GM19455 (cell line): ENCODE data around the gene BTN1A1.

ENCODE experiments used
- ATAC-seq: cut with Tn5 transposase; IDR thresholded peaks from one replicate; pipeline ENCODE4 v1.9.1; 2021; ENCODE audit not compliant: unreplicated experiment

BTN1A1 gene

GRCh38 chr6:26475823-26476729 is 24.0 kb upstream of the BTN1A1 start:
- ATAC-seq, result no peak

GRCh38 chr6:26476896-26477295 is 23.2 kb upstream of the BTN1A1 start:
- no peak for ATAC-seq

- no peak for ATAC-seq
These were observed 22.7 kb upstream of the BTN1A1 start for GRCh38 chr6:26477426-26477825.

GRCh38 chr6:26478100-26478984 is 21.8 kb upstream of the BTN1A1 start:
- no peak for ATAC-seq

GRCh38 chr6:26478985-26479278 is 21.2 kb upstream of the BTN1A1 start:
- no peak for ATAC-seq

GRCh38 chr6:26482338-26482737 is 17.8 kb upstream of the BTN1A1 start:
- ATAC-seq, result no peak

- ATAC-seq, result no peak
These were observed 16.4 kb upstream of the BTN1A1 start for GRCh38 chr6:26483727-26484126.

- ATAC-seq, result no peak
These were observed 15.9 kb upstream of the BTN1A1 start for GRCh38 chr6:26484161-26484560.

GRCh38 chr6:26485112-26485780 is 14.9 kb upstream of the BTN1A1 start:
- ATAC-seq, result no peak

- ATAC-seq, result no peak
These were observed 13.7 kb upstream of the BTN1A1 start for GRCh38 chr6:26486358-26486757.

- no peak for ATAC-seq
These were observed 12.6 kb upstream of the BTN1A1 start for GRCh38 chr6:26487466-26487865.

- no peak for ATAC-seq
These were observed 9.8 kb upstream of the BTN1A1 start for GRCh38 chr6:26489996-26490964.

GRCh38 chr6:26491604-26492003 is 8.5 kb upstream of the BTN1A1 start:
- no peak for ATAC-seq

- no peak for ATAC-seq
These were observed 6.8 kb upstream of the BTN1A1 start for GRCh38 chr6:26493258-26493657.

- no peak for ATAC-seq
These were observed 6.0 kb upstream of the BTN1A1 start for GRCh38 chr6:26494117-26494516.

- no peak for ATAC-seq
These were observed 4.8 kb upstream of the BTN1A1 start for GRCh38 chr6:26495281-26495680.

GRCh38 chr6:26497610-26498009 is 2.5 kb upstream of the BTN1A1 start:
- ATAC-seq, result no peak

- no peak for ATAC-seq
These were observed 1.4 kb downstream of the BTN1A1 start for GRCh38 chr6:26501482-26501986.

GRCh38 chr6:26502165-26502564 is 2.1 kb downstream of the BTN1A1 start:
- ATAC-seq, result no peak

GRCh38 chr6:26502626-26503025 is 2.5 kb downstream of the BTN1A1 start:
- no peak for ATAC-seq
